ENCODE measurements around the gene GPR160. TPM values are rescaled to one million over a fixed set of nuclear protein-coding genes. Genes with fewer than 3 reads are reported as not detected.
A peak's percentile ranks its signal among the peaks of the same experiment; 100 is the strongest.

GPR160 gene
- total and polyA plus RNA-seq, 7 donors = 0.42 to 1.2 (median 0.81) TPM

- Histone ChIP-seq H3K36me3 (ENCODE audit: insufficient read depth in 1 of 2, low read depth in 1 of 2) (no peaks in the 10 kb centered on the region), H3K4me3 (no peak overlapping the region), H3K27ac (no peak overlapping the region), H3K27me3 (ENCODE audit: insufficient read depth in 3 of 3, low read length in 2 of 3) (no peaks in the 10 kb centered on the region), H3K4me1 (no peaks in the 10 kb centered on the region), H3K9me3 (no peaks in the 10 kb centered on the region)
- no peak for TF ChIP-seq CTCF (IDR thresholded peaks at IDR 0.05)
- ATAC-seq (peak in 3 of 4 donors; percentile 38 to 46 (median 39)), DNase-seq (peak; percentile 36 to 60)
- WGBS, 3 donors = 21 to 26% (median 25%) methylated on average over 10 of the region's 10 CpGs
- intact Hi-C loops (cut with DNase I) = no loop called here
Observed at GRCh38 chr3:170049146-170050000, 11.6 kb downstream of the GPR160 start.

GRCh38 chr3:170050753-170051152 lies 13.0 kb downstream of the GPR160 start:
- intact Hi-C loops (cut with DNase I) = no loop called here
- no peaks in the 10 kb centered on the region for H3K36me3 ChIP-seq (ENCODE audit: insufficient read depth in 1 of 2, low read depth in 1 of 2)

GRCh38 chr3:170052398-170052797 lies 14.6 kb downstream of the GPR160 start:
- intact Hi-C loops (cut with DNase I) = no loop called here

More at GRCh38 chr3:170050753-170051152, 13.0 kb downstream of the GPR160 start:
- no peak for TF ChIP-seq CTCF (IDR thresholded peaks at IDR 0.05)
- Histone ChIP-seq H3K4me3 (no peak overlapping the region), H3K27me3 (ENCODE audit: insufficient read depth in 3 of 3, low read length in 2 of 3) (no peaks in the 10 kb centered on the region), H3K27ac (no peak overlapping the region), H3K9me3 (no peaks in the 10 kb centered on the region), H3K4me1 (no peaks in the 10 kb centered on the region)
- WGBS, 3 donors = 90 to 92% (median 91%) methylated on average over 4 of the region's 4 CpGs
- DNase-seq (no peak), ATAC-seq (no peak)

GRCh38 chr3:170054204-170054603 lies 16.4 kb downstream of the GPR160 start:
- intact Hi-C loops (cut with DNase I) = no loop called here
- no peak for ATAC-seq
- no peaks in the 10 kb centered on the region for H3K36me3 ChIP-seq (ENCODE audit: insufficient read depth in 1 of 2, low read depth in 1 of 2)
- no peak overlapping the region for H3K27ac ChIP-seq
- H3K4me1 ChIP-seq = no peaks in the 10 kb centered on the region
- no peaks in the 10 kb centered on the region for H3K9me3 ChIP-seq
- no peaks in the 10 kb centered on the region for H3K27me3 ChIP-seq (ENCODE audit: insufficient read depth in 3 of 3, low read length in 2 of 3)
- WGBS, 3 donors = 90 to 100% (median 98%) methylated on average over 1 of the region's 1 CpG
- TF ChIP-seq CTCF (IDR thresholded peaks at IDR 0.05) = no peak
- H3K4me3 ChIP-seq = no peak overlapping the region
- DNase-seq = no peak

More at GRCh38 chr3:170052398-170052797, 14.6 kb downstream of the GPR160 start:
- TF ChIP-seq CTCF (IDR thresholded peaks at IDR 0.05) = no peak
- H3K4me3 ChIP-seq = no peak overlapping the region
- DNase-seq = no peak
- H3K36me3 ChIP-seq (ENCODE audit: insufficient read depth in 1 of 2, low read depth in 1 of 2) = no peaks in the 10 kb centered on the region
- H3K9me3 ChIP-seq = no peaks in the 10 kb centered on the region
- ATAC-seq = no peak
- H3K4me1 ChIP-seq = no peaks in the 10 kb centered on the region
- H3K27me3 ChIP-seq (ENCODE audit: insufficient read depth in 3 of 3, low read length in 2 of 3) = no peaks in the 10 kb centered on the region
- H3K27ac ChIP-seq = no peak overlapping the region
